Mesodermal cell (in vitro differentiated cells): Measurements from ENCODE around the gene WWC2.
"Not testable (repeated sequence)": the region's sequence is repeated elsewhere in the genome, so short reads cannot be mapped to it uniquely, and the experiment has no call there.

Experiments used
- H3K27ac ChIP-seq: 2 replicates; pipeline ENCODE4 v1.7.0; 2013; ENCODE audit warnings: mild to moderate bottlenecking, low read depth, low read length, moderate library complexity; ENCODE audit not compliant: severe bottlenecking
- H3K36me3 ChIP-seq: 2 replicates; pipeline ENCODE4 v1.7.1; 2013; ENCODE audit warnings: mild to moderate bottlenecking, low read length, moderate library complexity; ENCODE audit not compliant: control insufficient read depth, insufficient read depth
- H3K4me1 ChIP-seq: one replicate; pipeline ENCODE4 v1.7.1; 2013; ENCODE audit warnings: mild to moderate bottlenecking, low read length; ENCODE audit not compliant: insufficient read depth, control insufficient read depth, poor library complexity, severe bottlenecking
- H3K4me3 ChIP-seq: 2 replicates; pipeline ENCODE4 v1.7.0; 2013; ENCODE audit warnings: low read length, control low read depth, mild to moderate bottlenecking; ENCODE audit not compliant: insufficient read depth, poor library complexity, severe bottlenecking; ENCODE audit errors: extremely low read depth
- H3K9me3 ChIP-seq: 2 replicates; pipeline ENCODE4 v1.7.1; 2013; ENCODE audit warnings: mild to moderate bottlenecking, low read length, moderate library complexity; ENCODE audit not compliant: control insufficient read depth
- WGBS, 2 experiments: methylation state at CpG; one replicate each; pipeline ENCODE4 v1.1.5; 2013; ENCODE audit warnings: missing lambda C conversion rate in 2 of 2; ENCODE audit not compliant: insufficient coverage in 2 of 2; 5-methylcytosine and 5-hydroxymethylcytosine counted together

WWC2 gene

DNA sequence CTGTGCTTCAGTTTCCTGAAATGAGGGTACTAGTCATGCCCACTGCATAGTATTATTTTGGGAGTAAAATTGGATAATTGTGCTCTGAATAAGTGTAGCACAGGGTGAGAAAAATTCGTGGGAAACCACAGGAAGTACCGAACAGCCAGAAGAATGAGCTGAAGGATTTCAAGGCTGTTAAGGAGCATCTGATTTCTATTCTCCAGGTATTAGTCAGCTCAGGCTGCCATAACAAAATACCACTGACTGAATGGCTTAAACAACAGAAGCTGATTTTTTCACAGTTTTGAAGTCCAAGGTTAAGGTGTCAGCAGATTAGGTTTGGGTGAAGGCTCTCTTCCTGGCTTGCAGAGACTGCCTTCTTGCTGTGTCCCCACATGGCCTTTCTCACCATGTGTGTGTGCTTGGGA lies 41.9 kb downstream of the WWC2 start:
- Histone ChIP-seq H3K36me3 (no peaks in the 10 kb centered on the region), H3K4me1 (peaks cover 28% of the 10 kb centered on the region), H3K4me3 (no peak overlapping the region), H3K27ac (no peak overlapping the region), H3K9me3 (no peaks in the 10 kb centered on the region)
- 64 to 65% methylated on average over 2 of the region's 2 CpGs for WGBS, 2 experiments

DNA sequence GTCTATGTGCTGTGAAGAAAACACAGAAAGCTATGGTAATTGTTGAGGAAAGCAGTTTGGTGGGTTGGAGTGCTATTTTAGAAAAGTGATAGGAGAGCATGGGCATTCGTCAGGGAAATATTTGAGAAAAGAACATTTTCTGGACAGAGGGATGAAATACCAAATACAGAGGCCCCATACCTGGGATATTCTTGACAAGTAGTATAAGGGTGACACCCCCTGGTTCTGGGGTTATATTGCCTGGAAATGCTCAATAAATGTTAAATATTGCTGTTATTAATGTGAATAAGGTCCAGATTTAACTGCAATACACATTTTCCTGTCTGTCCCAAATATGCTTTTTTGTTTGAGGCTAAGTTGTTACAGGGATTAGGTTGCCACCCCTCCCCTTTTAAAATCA lies 42.9 kb downstream of the WWC2 start:
- WGBS, 2 experiments: 71 to 88% methylated on average over 1 of the region's 1 CpG
- H3K9me3 ChIP-seq: no peaks in the 10 kb centered on the region
- H3K4me3 ChIP-seq: no peak overlapping the region
- peaks cover 23% of the 10 kb centered on the region for H3K4me1 ChIP-seq
- no peak overlapping the region for H3K27ac ChIP-seq
- no peaks in the 10 kb centered on the region for H3K36me3 ChIP-seq

DNA sequence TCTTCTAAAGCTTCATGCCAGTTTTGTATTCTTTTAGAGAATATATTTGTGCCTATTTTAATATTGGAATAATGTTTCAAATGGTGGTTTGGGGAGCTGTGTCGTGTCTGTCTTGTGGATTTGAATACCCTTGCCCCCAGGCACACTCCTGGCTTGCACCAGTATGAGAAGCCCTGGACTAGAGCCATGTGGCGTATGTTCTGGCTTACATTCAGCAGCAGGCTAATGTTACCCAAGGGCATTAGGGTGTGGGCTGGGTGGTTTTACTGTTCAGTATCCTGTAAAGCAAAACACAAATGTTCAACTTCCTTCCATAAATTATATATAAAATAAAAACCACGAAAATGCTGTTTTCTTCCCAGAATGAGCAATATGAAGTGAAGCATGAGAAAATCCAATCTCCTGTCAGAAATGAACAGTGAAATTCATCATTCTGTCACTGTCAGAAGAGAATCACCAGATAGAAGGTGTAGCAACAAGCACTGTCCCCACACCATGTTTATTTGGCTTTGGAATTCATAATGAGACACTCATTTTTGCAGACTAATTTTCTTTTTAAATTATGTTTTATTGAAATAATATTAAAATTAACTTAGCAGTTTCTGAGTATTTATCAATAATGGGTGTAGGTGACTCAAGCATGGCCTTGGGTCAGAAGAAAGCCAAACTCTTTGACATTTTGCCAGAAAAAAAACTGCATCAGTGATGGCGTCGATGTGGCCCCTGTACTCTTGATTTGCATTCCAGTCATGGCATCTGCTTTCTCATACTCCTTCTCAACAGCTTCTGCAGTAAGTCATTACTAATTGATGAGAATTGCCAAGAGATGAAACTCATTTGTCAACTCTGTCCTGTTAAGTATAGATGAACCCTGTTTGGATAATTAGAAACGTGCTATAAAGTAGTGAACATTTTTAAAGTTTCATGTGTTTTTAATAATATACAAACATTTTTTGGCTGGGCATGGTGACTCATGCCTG lies 43.8 kb downstream of the WWC2 start:
- H3K9me3 ChIP-seq: no peaks in the 10 kb centered on the region
- WGBS, 2 experiments: 80% methylated on average over 2 of the region's 6 CpGs; no CpG with 5 or more reads in 1 of the 2 experiments
- no peaks in the 10 kb centered on the region for H3K36me3 ChIP-seq
- H3K4me1 ChIP-seq: peaks cover 23% of the 10 kb centered on the region
- no peak overlapping the region for H3K4me3 ChIP-seq
- H3K27ac ChIP-seq: no peak overlapping the region

DNA sequence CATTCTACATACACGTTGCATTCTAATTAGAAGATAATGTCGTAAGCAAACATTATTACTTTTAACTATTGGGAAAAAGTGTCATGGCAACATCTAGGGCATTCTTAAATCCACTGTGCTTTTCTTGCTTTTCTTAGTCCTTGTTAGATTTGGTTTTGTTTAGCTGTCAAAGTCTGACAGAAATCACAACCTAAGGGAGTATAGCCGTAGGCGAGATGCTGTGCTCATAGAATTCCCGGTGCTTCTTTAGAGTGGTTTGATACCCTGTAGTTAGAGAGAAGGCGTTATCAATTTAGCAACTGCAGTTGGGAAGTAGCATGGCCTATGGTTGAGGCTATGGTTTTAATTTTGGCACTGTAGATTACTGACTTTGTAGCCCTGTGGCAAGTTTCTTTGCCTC lies 45.7 kb downstream of the WWC2 start:
- Histone ChIP-seq H3K36me3 (no peaks in the 10 kb centered on the region), H3K4me1 (peaks cover 20% of the 10 kb centered on the region), H3K4me3 (no peak overlapping the region), H3K9me3 (no peaks in the 10 kb centered on the region), H3K27ac (no peak overlapping the region)
- WGBS, 2 experiments: 71 to 73% methylated on average over 3 to 4 of the region's 6 CpGs

DNA sequence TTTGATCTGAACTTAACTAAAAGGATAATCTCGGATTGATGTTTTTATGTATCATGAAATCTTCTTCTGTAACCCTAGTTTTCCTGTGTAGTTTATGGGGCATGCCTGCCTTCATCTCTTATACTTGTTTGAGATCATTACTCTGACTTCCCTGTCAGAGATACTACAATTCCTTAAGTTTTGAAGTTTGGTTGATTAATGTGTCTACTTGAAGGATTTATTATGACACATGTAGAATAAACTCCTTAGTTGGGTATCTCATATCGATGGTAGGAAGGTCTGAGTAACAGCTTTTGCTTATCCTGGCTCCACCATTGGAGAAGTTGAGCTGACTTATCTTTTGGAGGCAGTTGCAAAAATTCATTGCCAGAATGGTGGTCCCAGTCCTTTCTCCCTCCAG lies 46.7 kb downstream of the WWC2 start:
- Histone ChIP-seq H3K27ac (no peak overlapping the region), H3K4me3 (no peak overlapping the region), H3K36me3 (no peaks in the 10 kb centered on the region), H3K9me3 (no peaks in the 10 kb centered on the region), H3K4me1 (peaks cover 17% of the 10 kb centered on the region)
- whole genome bisulfite sequencing, 2 experiments: 100% methylated on average over 2 of the region's 2 CpGs

DNA sequence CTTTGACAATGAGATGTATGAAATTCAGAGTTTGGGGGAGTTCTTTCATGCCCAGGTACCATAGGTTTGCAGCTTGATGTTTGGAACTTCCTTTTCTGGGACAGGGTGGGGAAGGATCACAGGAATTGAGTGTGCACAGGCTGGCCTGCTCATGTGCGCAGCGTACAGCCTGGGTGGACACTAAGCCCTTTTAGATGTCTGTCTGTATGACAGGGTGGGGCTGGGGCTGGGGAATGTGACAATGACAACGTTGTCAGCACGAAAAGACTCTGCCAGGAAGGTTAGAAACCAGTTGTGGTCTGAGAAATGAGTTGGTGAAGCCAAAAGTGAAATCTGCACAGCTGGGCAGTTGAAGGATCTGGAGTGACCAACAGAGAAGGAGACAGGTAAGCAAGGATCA lies 47.4 kb downstream of the WWC2 start:
- 76 to 95% methylated on average over 2 to 4 of the region's 4 CpGs for WGBS, 2 experiments
- H3K4me1 ChIP-seq: peaks cover 10% of the 10 kb centered on the region
- H3K4me3 ChIP-seq: no peak overlapping the region
- H3K27ac ChIP-seq: no peak overlapping the region
- no peaks in the 10 kb centered on the region for H3K36me3 ChIP-seq
- no peaks in the 10 kb centered on the region for H3K9me3 ChIP-seq

DNA sequence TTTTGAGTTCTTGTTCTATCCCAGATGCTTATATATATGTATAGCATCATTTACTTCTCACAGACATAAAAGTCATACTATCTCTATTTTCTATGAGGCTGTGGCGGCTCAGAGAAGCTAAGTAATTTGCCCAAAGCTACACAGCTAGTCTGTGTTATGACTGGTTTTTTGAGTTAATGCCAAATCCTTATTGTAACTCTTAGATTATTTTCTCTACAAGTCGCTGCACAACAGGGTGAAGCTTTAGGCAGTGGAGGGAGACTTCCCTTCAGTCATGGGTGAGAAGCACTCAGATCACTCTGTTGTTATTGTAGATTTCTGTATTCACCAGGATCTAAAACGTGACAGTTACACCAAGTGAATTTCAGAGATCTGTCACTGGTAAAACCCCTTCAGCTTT lies 48.1 kb downstream of the WWC2 start:
- WGBS, 2 experiments: 80% methylated on average over 1 of the region's 3 CpGs; no CpG with 5 or more reads in 1 of the 2 experiments
- Histone ChIP-seq H3K4me1 (peaks cover 6% of the 10 kb centered on the region), H3K36me3 (no peaks in the 10 kb centered on the region), H3K4me3 (no peak overlapping the region), H3K27ac (no peak overlapping the region), H3K9me3 (no peaks in the 10 kb centered on the region)

DNA sequence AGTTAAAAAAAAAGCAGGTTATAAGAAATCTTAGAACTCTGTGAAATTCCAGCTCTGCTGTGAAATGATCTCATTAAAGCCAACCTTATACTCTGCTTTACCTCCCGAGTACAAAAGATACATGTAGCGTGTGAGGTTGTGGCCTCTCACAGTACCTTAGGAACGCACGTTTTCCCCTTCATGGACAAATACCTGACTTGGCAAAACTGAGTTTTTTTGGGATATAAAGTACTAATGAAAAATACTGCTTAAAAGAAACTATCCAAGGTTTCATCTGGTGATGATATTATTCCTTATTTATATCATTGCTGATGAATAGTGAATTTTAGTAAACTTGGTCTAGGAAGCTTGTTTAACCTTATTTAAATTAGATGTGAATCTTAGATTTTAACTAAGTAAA lies 48.9 kb downstream of the WWC2 start:
- H3K4me3 ChIP-seq: no peak overlapping the region
- 100% methylated on average over 1 of the region's 4 CpGs; no CpG with 5 or more reads in 1 of the 2 experiments for WGBS, 2 experiments
- H3K27ac ChIP-seq: no peak overlapping the region
- H3K4me1 ChIP-seq: peaks cover 6% of the 10 kb centered on the region
- H3K9me3 ChIP-seq: no peaks in the 10 kb centered on the region
- no peaks in the 10 kb centered on the region for H3K36me3 ChIP-seq

DNA sequence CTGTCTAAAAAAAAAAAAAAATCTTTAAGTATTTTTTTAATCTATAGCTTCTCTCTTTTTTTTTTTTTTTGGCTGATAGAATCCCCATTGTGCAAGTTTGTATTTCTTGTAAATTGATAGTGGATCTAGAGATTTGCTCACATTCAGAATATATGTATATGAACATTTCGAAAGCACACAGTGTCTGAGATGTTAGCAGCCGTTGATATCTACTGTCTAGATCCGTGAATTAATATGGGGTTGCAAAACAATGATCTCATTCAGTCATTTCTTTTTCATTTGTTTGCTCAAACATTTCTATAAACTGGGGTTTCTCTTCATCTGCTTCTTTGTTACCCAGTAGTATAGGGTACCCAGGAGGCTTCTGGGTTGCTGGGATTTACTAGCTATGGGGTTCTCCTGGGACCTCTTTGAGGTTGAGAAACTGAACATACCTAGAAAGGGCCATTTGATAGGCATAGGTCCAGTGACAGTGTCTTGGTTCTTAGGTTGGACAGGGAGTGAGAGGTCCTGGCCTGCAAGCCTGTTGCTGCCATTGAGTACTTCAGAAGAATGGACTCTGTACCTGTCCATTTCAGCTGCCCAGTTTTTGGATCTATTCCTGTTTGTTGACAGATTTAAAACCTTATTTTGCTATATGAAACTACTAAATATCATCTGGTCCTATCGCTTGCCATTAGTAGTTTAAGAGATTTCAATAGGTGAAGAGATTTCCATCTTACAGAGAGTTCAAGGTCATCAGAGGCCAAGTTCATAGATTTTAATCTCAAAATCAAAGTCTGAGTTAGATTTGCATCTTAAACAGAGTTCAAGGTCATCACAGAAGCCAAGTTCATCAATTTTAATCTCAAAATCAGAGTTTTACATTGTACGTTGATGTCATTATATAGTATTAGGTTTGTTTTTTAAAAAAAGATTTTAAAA lies 50.8 kb downstream of the WWC2 start:
- Histone ChIP-seq H3K36me3 (no peaks in the 10 kb centered on the region), H3K4me1 (peaks cover 11% of the 10 kb centered on the region)
- WGBS, 2 experiments: 100% methylated on average over 1 to 2 of the region's 5 CpGs

DNA sequence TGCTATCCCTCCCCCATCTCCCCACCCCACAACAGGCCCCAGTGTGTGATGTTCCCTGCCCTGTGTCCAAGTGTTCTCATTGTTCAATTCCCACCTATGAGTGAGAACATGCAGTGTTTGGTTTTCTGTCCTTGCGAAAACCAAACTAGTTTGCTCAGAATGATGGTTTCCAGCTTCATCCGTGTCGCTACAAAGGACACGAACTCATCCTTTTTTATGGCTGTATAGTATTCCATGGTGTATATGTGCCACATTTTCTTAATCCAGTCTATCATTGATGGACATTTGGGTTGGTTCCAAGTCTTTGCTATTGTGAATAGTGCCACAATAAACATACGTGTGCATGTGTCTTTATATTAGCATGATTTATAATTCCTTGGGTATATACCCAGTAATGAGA lies 51.6 kb downstream of the WWC2 start:
- not testable (repeated sequence) for H3K36me3 ChIP-seq, H3K4me3 ChIP-seq, H3K9me3 ChIP-seq, H3K27ac ChIP-seq
- WGBS, 2 experiments: 100% methylated on average over 1 of the region's 5 CpGs; no CpG with 5 or more reads in 1 of the 2 experiments
- peaks cover 11% of the 10 kb centered on the region for H3K4me1 ChIP-seq

More for the DNA sequence above, 50.8 kb downstream of the WWC2 start:
- Histone ChIP-seq H3K4me3 (no peak overlapping the region), H3K9me3 (no peaks in the 10 kb centered on the region), H3K27ac (no peak overlapping the region)
